KMS-11 (cell line): ENCODE results near the gene CALM1.

Experiments
- H2AFZ ChIP-seq: fragments of 200-600 bp; sonication (generic); 2 replicates; pipeline ENCODE4 v1.6.1; 2016; ENCODE audit warnings: antibody characterized with exemption, mixed run types, low read depth
- H3K27ac ChIP-seq: fragments of 200-600 bp; sonication (generic); 2 replicates; pipeline ENCODE4 v1.6.1; 2016; ENCODE audit warnings: mild to moderate bottlenecking, mixed run types
- H3K27me3 ChIP-seq: fragments of 200-600 bp; sonication (generic); 2 replicates; pipeline ENCODE4 v1.6.1; 2017; ENCODE audit warnings: mild to moderate bottlenecking, low read depth, mixed run types, moderate library complexity; ENCODE audit not compliant: insufficient read depth
- H3K36me3 ChIP-seq: fragments of 200-600 bp; sonication (generic); 2 replicates; pipeline ENCODE4 v1.6.1; 2017; ENCODE audit warnings: mild to moderate bottlenecking, mixed run types; ENCODE audit not compliant: insufficient read depth
- H3K4me1 ChIP-seq: fragments of 200-600 bp; sonication (generic); 2 replicates; pipeline ENCODE4 v1.6.1; 2016; ENCODE audit warnings: mild to moderate bottlenecking, low read depth, mixed run types; ENCODE audit not compliant: poor library complexity, severe bottlenecking
- H3K4me2 ChIP-seq: fragments of 200-600 bp; sonication (generic); 2 replicates; pipeline ENCODE4 v1.7.0; 2016; ENCODE audit warnings: mild to moderate bottlenecking, mixed run types
- H3K4me3 ChIP-seq: fragments of 200-600 bp; sonication (generic); IDR thresholded peaks from 2 replicates; pipeline ENCODE4 v1.6.1; 2017; ENCODE audit warnings: low read depth, low read length, mixed read lengths; ENCODE audit not compliant: insufficient read depth
- H3K79me2 ChIP-seq: fragments of 200-600 bp; sonication (generic); 2 replicates; pipeline ENCODE4 v1.6.1; 2016; ENCODE audit warnings: low read depth, mixed run types; ENCODE audit not compliant: insufficient read depth
- H3K9ac ChIP-seq: fragments of 200-600 bp; sonication (generic); 2 replicates; pipeline ENCODE4 v1.6.1; 2016; ENCODE audit warnings: mild to moderate bottlenecking, mixed run types
- H4K20me1 ChIP-seq: fragments of 200-600 bp; sonication (generic); 2 replicates; pipeline ENCODE4 v1.6.1; 2016; ENCODE audit warnings: mild to moderate bottlenecking, mixed run types; ENCODE audit not compliant: insufficient read depth
- CTCF ChIP-seq: fragments of 200-600 bp; sonication (generic); conservative IDR thresholded peaks from 2 replicates; pipeline ENCODE4 v1.6.1; 2017; ENCODE audit warnings: low read depth, mild to moderate bottlenecking, antibody characterized with exemption, low read length, moderate library complexity, mixed read lengths

Gene CALM1

GRCh38 chr14:90407230-90407629 is 10.4 kb downstream of the CALM1 start:
- Histone ChIP-seq H3K79me2 (no peaks in the 10 kb centered on the region), H3K4me3 (no peak overlapping the region), H2AFZ (no peak overlapping the region), H3K9ac (no peak overlapping the region), H3K4me1 (no peaks in the 10 kb centered on the region), H3K27ac (no peak overlapping the region), H3K36me3 (peaks cover under 1% of the 10 kb centered on the region; the same call in 1 of the 2 replicates), H3K27me3 (no peaks in the 10 kb centered on the region), H3K4me2 (no peak overlapping the region), H4K20me1 (no peaks in the 10 kb centered on the region)
- no peak for TF ChIP-seq CTCF

GRCh38 chr14:90408713-90409112 is 11.9 kb downstream of the CALM1 start:
- H3K9ac ChIP-seq = no peak overlapping the region
- H3K4me1 ChIP-seq = no peaks in the 10 kb centered on the region
- no peaks in the 10 kb centered on the region; the same call in 1 of the 2 replicates for H3K36me3 ChIP-seq
- H3K27me3 ChIP-seq = no peaks in the 10 kb centered on the region
- no peak overlapping the region for H3K4me2 ChIP-seq
- H3K79me2 ChIP-seq = no peaks in the 10 kb centered on the region
- no peak overlapping the region for H2AFZ ChIP-seq
- H3K27ac ChIP-seq = no peak overlapping the region
- no peak for TF ChIP-seq CTCF
- H3K4me3 ChIP-seq = no peak overlapping the region
- no peaks in the 10 kb centered on the region for H4K20me1 ChIP-seq

- H3K36me3 ChIP-seq = no peaks in the 10 kb centered on the region; the same call in 1 of the 2 replicates
- no peaks in the 10 kb centered on the region for H3K4me1 ChIP-seq
- no peaks in the 10 kb centered on the region for H3K27me3 ChIP-seq
- H2AFZ ChIP-seq = no peak overlapping the region
- H4K20me1 ChIP-seq = no peaks in the 10 kb centered on the region
- H3K4me3 ChIP-seq = no peak overlapping the region
- no peak overlapping the region for H3K4me2 ChIP-seq
- H3K79me2 ChIP-seq = no peaks in the 10 kb centered on the region
- no peak overlapping the region for H3K27ac ChIP-seq
- no peak overlapping the region for H3K9ac ChIP-seq
- TF ChIP-seq CTCF = no peak
These were observed 12.4 kb downstream of the CALM1 start for GRCh38 chr14:90409209-90409730.

GRCh38 chr14:90412058-90412457 is 15.2 kb downstream of the CALM1 start:
- TF ChIP-seq CTCF = no peak
- Histone ChIP-seq H3K79me2 (no peaks in the 10 kb centered on the region), H3K9ac (no peak overlapping the region), H3K36me3 (no peaks in the 10 kb centered on the region), H3K27ac (no peak overlapping the region), H3K4me2 (no peak overlapping the region), H2AFZ (no peak overlapping the region), H3K4me1 (no peaks in the 10 kb centered on the region), H4K20me1 (no peaks in the 10 kb centered on the region), H3K27me3 (no peaks in the 10 kb centered on the region), H3K4me3 (no peak overlapping the region)
